Cerebellar nuclear complex (tissue), 1 donor: Measurements from ENCODE around the gene DNAAF8.
"Not testable (repeated sequence)": the region's sequence is repeated elsewhere in the genome, so short reads cannot be mapped to it uniquely, and the experiment has no call there.

Source experiments
- DNase-seq, 2 experiments: peaks; one replicate each; lab custom pipeline; 2025; lab: John Stamatoyannopoulos, UW

DNAAF8 gene

GRCh38 chr16:4723071-4723767, 11.1 kb upstream of the DNAAF8 start:
- DNase-seq = no peak

- DNase-seq = no peak
These were observed 9.6 kb upstream of the DNAAF8 start for GRCh38 chr16:4724661-4725270.

- no peak for DNase-seq
These were observed 7.7 kb upstream of the DNAAF8 start for GRCh38 chr16:4726616-4727015.

GRCh38 chr16:4728676-4729075, 5.7 kb upstream of the DNAAF8 start:
- no peak for DNase-seq

- DNase-seq = no peak
These were observed 4.5 kb upstream of the DNAAF8 start for GRCh38 chr16:4729876-4730275.

GRCh38 chr16:4733211-4733742, 1.1 kb upstream of the DNAAF8 start:
- no peak for DNase-seq

GRCh38 chr16:4733747-4734062, 632 bp upstream of the DNAAF8 start:
- DNase-seq = no peak

- DNase-seq = no peak
These were observed 596 bp downstream of the DNAAF8 start for GRCh38 chr16:4734730-4735535.

GRCh38 chr16:4736546-4736945, 2.2 kb downstream of the DNAAF8 start:
- no peak for DNase-seq

- no peak for DNase-seq
These were observed 3.2 kb downstream of the DNAAF8 start for GRCh38 chr16:4737545-4737944.

- DNase-seq = not testable (repeated sequence)
These were observed 4.0 kb downstream of the DNAAF8 start for GRCh38 chr16:4738370-4738769.

- no peak for DNase-seq
These were observed 9.0 kb downstream of the DNAAF8 start for GRCh38 chr16:4743226-4743878.

GRCh38 chr16:4744555-4745273, 10.4 kb downstream of the DNAAF8 start:
- no peak for DNase-seq

- DNase-seq = no peak
These were observed 10.9 kb downstream of the DNAAF8 start for GRCh38 chr16:4745274-4745569.

- DNase-seq = no peak
These were observed 11.9 kb downstream of the DNAAF8 start for GRCh38 chr16:4746215-4746614.

- no peak for DNase-seq
These were observed 12.7 kb downstream of the DNAAF8 start for GRCh38 chr16:4746991-4747574.

GRCh38 chr16:4747906-4748681, 13.8 kb downstream of the DNAAF8 start:
- no peak for DNase-seq

- DNase-seq = no peak
These were observed 14.5 kb downstream of the DNAAF8 start for GRCh38 chr16:4748682-4749411.

GRCh38 chr16:4749700-4750257, 15.4 kb downstream of the DNAAF8 start:
- DNase-seq = no peak

GRCh38 chr16:4750896-4751295, 16.6 kb downstream of the DNAAF8 start:
- DNase-seq = no peak
